ENCODE data around the gene TBC1D5.

The TBC1D5 gene

GRCh38 chr3:17231537-17232261 is 510.7 kb downstream of the TBC1D5 start:
- intact Hi-C loops (cut with DNase I; ENCODE audit: low total_unique reads) = loop anchor here (5.0 kb wide), 1 partner anchor 629 kb away; no protein-coding TSS in a partner anchor

DNA sequence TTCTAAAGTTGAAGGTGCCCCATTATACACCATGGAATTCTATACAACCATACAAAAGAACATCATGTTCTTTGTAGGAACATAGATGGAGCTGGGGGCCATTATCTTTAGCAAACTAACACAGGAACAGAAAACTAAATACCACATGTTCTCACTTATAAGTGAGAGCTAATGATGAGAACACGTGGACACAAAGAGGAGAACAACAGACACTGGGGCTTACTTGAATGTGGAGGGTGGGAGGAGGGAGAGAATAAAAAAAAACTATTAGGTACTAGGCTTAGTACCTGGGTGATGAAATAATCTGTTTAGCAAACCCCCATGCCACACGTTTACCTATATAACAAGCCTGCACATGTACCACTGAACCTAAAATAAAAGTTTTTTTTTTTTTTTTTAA is 515.0 kb downstream of the TBC1D5 start:
- no peak for DNase-seq
- Histone ChIP-seq H3K27ac (no peak overlapping the region), H3K4me1 (peaks cover 0 to 16% (median 0%) of the 10 kb centered on the region in 4 donors), H3K27me3 (no peaks in the 10 kb centered on the region), H3K4me3 (no peak overlapping the region), H3K36me3 (no peaks in the 10 kb centered on the region), H3K9me3 (no peaks in the 10 kb centered on the region)
- TF ChIP-seq CTCF (IDR thresholded peaks at IDR 0.05) = no peak
- intact Hi-C loops (cut with DNase I; ENCODE audit: low total_unique reads) = loop anchor here (10.0 kb wide), 1 partner anchor 203 kb away; no protein-coding TSS in a partner anchor

More at GRCh38 chr3:17231537-17232261, 510.7 kb downstream of the TBC1D5 start:
- Histone ChIP-seq H3K4me1 (peaks cover 0 to 16% (median 0%) of the 10 kb centered on the region in 4 donors), H3K4me3 (no peak overlapping the region), H3K9me3 (no peaks in the 10 kb centered on the region), H3K27me3 (no peaks in the 10 kb centered on the region), H3K36me3 (no peaks in the 10 kb centered on the region), H3K27ac (no peak overlapping the region)
- no peak for TF ChIP-seq CTCF (IDR thresholded peaks at IDR 0.05)
- no peak for DNase-seq

GRCh38 chr3:17221529-17221928 is 520.9 kb downstream of the TBC1D5 start:
- no peak for TF ChIP-seq CTCF (IDR thresholded peaks at IDR 0.05)
- DNase-seq = no peak
- no peaks in the 10 kb centered on the region for H3K27me3 ChIP-seq
- H3K4me1 ChIP-seq = no peaks in the 10 kb centered on the region
- intact Hi-C loops (cut with DNase I; ENCODE audit: low total_unique reads) = loop anchor here (10.0 kb wide), 1 partner anchor 197 kb away; no protein-coding TSS in a partner anchor
- H3K4me3 ChIP-seq = no peak overlapping the region
- no peak overlapping the region for H3K27ac ChIP-seq
- no peaks in the 10 kb centered on the region for H3K9me3 ChIP-seq
- H3K36me3 ChIP-seq = no peaks in the 10 kb centered on the region

DNA sequence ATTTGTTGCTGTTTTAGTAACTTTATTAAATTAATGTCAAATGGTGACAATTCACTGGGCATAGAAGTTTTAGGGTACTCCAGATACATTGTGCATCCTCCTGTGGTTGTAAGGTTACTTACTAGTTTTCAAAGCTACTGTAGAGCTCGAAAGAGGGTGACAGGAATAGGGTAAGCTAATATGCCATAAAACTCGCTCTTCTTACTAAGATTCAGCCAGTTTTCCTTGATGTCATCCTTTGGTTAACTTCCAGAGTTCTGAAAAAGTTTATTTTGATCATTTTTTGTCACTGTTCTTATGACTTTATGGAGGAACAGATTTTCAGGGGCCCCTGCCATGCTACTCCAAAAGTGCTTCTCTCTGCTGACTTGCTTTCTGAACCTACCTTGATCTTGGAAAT is 522.8 kb downstream of the TBC1D5 start:
- no peak for DNase-seq
- no peaks in the 10 kb centered on the region for H3K4me1 ChIP-seq
- H3K27ac ChIP-seq = no peak overlapping the region
- TF ChIP-seq CTCF (IDR thresholded peaks at IDR 0.05) = no peak
- no peaks in the 10 kb centered on the region for H3K9me3 ChIP-seq
- intact Hi-C loops (cut with DNase I; ENCODE audit: low total_unique reads) = loop anchor here (10.0 kb wide), 1 partner anchor 335 kb away; the partner anchor contains the start of gene PLCL2
- H3K4me3 ChIP-seq = no peak overlapping the region
- H3K36me3 ChIP-seq = no peaks in the 10 kb centered on the region
- no peaks in the 10 kb centered on the region for H3K27me3 ChIP-seq

- intact Hi-C loops (cut with DNase I; ENCODE audit: low total_unique reads) = loop anchor here (10.0 kb wide), 1 partner anchor 334 kb away; the partner anchor contains the start of gene PLCL2
- Histone ChIP-seq H3K9me3 (no peaks in the 10 kb centered on the region), H3K4me3 (no peak overlapping the region), H3K27me3 (no peaks in the 10 kb centered on the region), H3K27ac (no peak overlapping the region), H3K36me3 (no peaks in the 10 kb centered on the region), H3K4me1 (no peaks in the 10 kb centered on the region)
- TF ChIP-seq CTCF (IDR thresholded peaks at IDR 0.05) = no peak
- DNase-seq = no peak
Measured at GRCh38 chr3:17218587-17218986, 523.8 kb downstream of the TBC1D5 start.
